IMR-90 (cell line): Measurements from ENCODE around the gene STX17. TPM values are rescaled to one million over a fixed set of nuclear protein-coding genes. Genes with fewer than 3 reads are reported as not detected.

Source experiments
- ATAC-seq: fragments of 200-7000 bp; cut with Tn5 transposase; 2 replicates; pipeline ENCODE4 v1.9.1; 2020; ENCODE audit warnings: low read depth, mild to moderate bottlenecking, moderate library complexity
- BruUV-seq: library from RNA; stranded (reverse); fragments of 400-500 nt; replicated peaks from 2 replicates; lab custom pipeline; 2021; lab: Mats Ljungman, UMichigan
- CTCF ChIA-PET: fragments of 300-600 bp; formaldehyde crosslinking; extraction: SDS; loops from one replicate; lab custom pipeline; 2021; ENCODE audit warnings: antibody characterized with exemption; lab: Yijun Ruan, JAX
- POLR2A ChIA-PET: fragments of 300-600 bp; sonication (Branson Sonifier 250); formaldehyde crosslinking; loops from one replicate; lab custom pipeline; 2022; ENCODE audit warnings: antibody characterized with exemption; ENCODE audit not compliant: unreplicated experiment; lab: Charles Lee
- DNase-seq: peaks from one replicate; pipeline ENCODE4 v3.0.0; 2013
- H2AFZ ChIP-seq: replicated peaks from 2 replicates; pipeline ENCODE3; 2013; ENCODE audit warnings: low read length, mild to moderate bottlenecking; ENCODE audit not compliant: poor library complexity
- H2AK5ac ChIP-seq: 2 replicates; pipeline ENCODE4 v1.6.1; 2013; ENCODE audit warnings: low read depth, low read length, inconsistent platforms
- H2AK9ac ChIP-seq: replicated peaks from 2 replicates; pipeline ENCODE3; 2013; ENCODE audit warnings: mild to moderate bottlenecking, low read depth, low read length, moderate library complexity; ENCODE audit not compliant: poor library complexity
- H2BK120ac ChIP-seq: 2 replicates; pipeline ENCODE4 v1.6.1; 2013; ENCODE audit warnings: low read depth, low read length, inconsistent platforms
- H2BK15ac ChIP-seq: 3 replicates; pipeline ENCODE4 v1.6.1; 2013; ENCODE audit warnings: low read depth, low read length, inconsistent platforms
- H2BK20ac ChIP-seq: 2 replicates; pipeline ENCODE4 v1.6.1; 2013; ENCODE audit warnings: low read depth, mild to moderate bottlenecking, inconsistent platforms, low read length, moderate library complexity
- H2BK5ac ChIP-seq: 2 replicates; pipeline ENCODE4 v1.6.1; 2013; ENCODE audit warnings: mild to moderate bottlenecking, low read depth, low read length, inconsistent platforms; ENCODE audit not compliant: poor library complexity, severe bottlenecking
- H3K14ac ChIP-seq: replicated peaks from 2 replicates; pipeline ENCODE4 v1.6.1; 2013; ENCODE audit warnings: low read depth, low read length, inconsistent platforms
- H3K18ac ChIP-seq: 2 replicates; pipeline ENCODE4 v1.6.1; 2013; ENCODE audit warnings: low read depth, low read length, control low read depth
- H3K23ac ChIP-seq: 2 replicates; pipeline ENCODE4 v1.6.1; 2013; ENCODE audit warnings: low read depth, low read length, inconsistent platforms
- H3K27ac ChIP-seq: 2 replicates; pipeline ENCODE4 v1.5.1; 2013; ENCODE audit warnings: mild to moderate bottlenecking, control low read depth, low read length; ENCODE audit not compliant: insufficient read depth
- H3K27me3 ChIP-seq: 2 replicates; pipeline ENCODE4 v1.6.1; 2013; ENCODE audit warnings: low read length; ENCODE audit not compliant: control insufficient read depth, insufficient read depth
- H3K36me3 ChIP-seq: 2 replicates; pipeline ENCODE4 v1.6.1; 2013; ENCODE audit warnings: low read length, mixed read lengths; ENCODE audit not compliant: control insufficient read depth, insufficient read depth
- H3K4ac ChIP-seq: 2 replicates; pipeline ENCODE4 v1.6.1; 2013; ENCODE audit warnings: low read depth, low read length, inconsistent platforms
- H3K4me1 ChIP-seq: 2 replicates; pipeline ENCODE4 v1.6.1; 2013; ENCODE audit warnings: low read length, mixed read lengths; ENCODE audit not compliant: control insufficient read depth, insufficient read depth
- H3K4me2 ChIP-seq: 2 replicates; pipeline ENCODE4 v1.6.1; 2013; ENCODE audit warnings: low read depth, mild to moderate bottlenecking, control low read depth, low read length, moderate library complexity
- H3K4me3 ChIP-seq: 2 replicates; pipeline ENCODE4 v1.5.1; 2013; ENCODE audit warnings: low read depth, mild to moderate bottlenecking, control low read depth, low read length, moderate library complexity; ENCODE audit not compliant: insufficient read depth
- H3K56ac ChIP-seq: 2 replicates; pipeline ENCODE4 v1.6.1; 2013; ENCODE audit warnings: low read length, inconsistent platforms; ENCODE audit not compliant: insufficient read depth; ENCODE audit errors: extremely low read depth
- H3K79me1 ChIP-seq, 2 experiments: 2 replicates each; pipeline ENCODE4 v1.6.1; 2013; ENCODE audit warnings: low read length in 2 of 2, inconsistent platforms in 1 of 2, low read depth in 1 of 2
- H3K9ac ChIP-seq: 2 replicates; pipeline ENCODE4 v1.6.1; 2013; ENCODE audit warnings: low read depth, low read length, control low read depth
- H3K9me1 ChIP-seq: 2 replicates; pipeline ENCODE4 v1.6.1; 2013; ENCODE audit warnings: low read length, inconsistent platforms; ENCODE audit not compliant: insufficient read depth
- H3K9me3 ChIP-seq: 2 replicates; pipeline ENCODE4 v1.6.1; 2013; ENCODE audit warnings: low read length; ENCODE audit not compliant: control insufficient read depth, insufficient read depth
- H4K20me1 ChIP-seq: 2 replicates; pipeline ENCODE4 v1.6.1; 2013; ENCODE audit warnings: low read length, inconsistent platforms; ENCODE audit not compliant: insufficient read depth
- H4K5ac ChIP-seq: 2 replicates; pipeline ENCODE4 v1.6.1; 2013; ENCODE audit warnings: mild to moderate bottlenecking, low read depth, low read length, control low read depth
- H4K8ac ChIP-seq, 2 experiments: 2 replicates each; pipeline ENCODE4 v1.6.1; 2013; ENCODE audit warnings: low read depth in 2 of 2, low read length in 2 of 2, control low read depth in 1 of 2, inconsistent platforms in 1 of 2
- H4K91ac ChIP-seq: 2 replicates; pipeline ENCODE4 v1.6.1; 2013; ENCODE audit warnings: low read depth, low read length, inconsistent platforms; ENCODE audit not compliant: insufficient read depth
- CEBPB ChIP-seq: IDR thresholded peaks from 2 replicates; pipeline ENCODE4 v1.6.1; 2012; ENCODE audit warnings: low read depth, low read length, improper control_type of control experiment
- CHD1 ChIP-seq: IDR thresholded peaks from 2 replicates; pipeline ENCODE4 v1.6.1; 2012; ENCODE audit warnings: low read depth, low read length, improper control_type of control experiment
- ELK1 ChIP-seq: fragments of 150-350 bp; IDR thresholded peaks from 2 replicates; pipeline ENCODE4 v1.6.1; 2016; ENCODE audit warnings: low read depth, mild to moderate bottlenecking, low read length, moderate library complexity, borderline replicate concordance
- FOS ChIP-seq: fragments of 150-350 bp; IDR thresholded peaks from 2 replicates; pipeline ENCODE4 v1.6.1; 2016; ENCODE audit warnings: low read depth, low read length
- MAFK ChIP-seq: IDR thresholded peaks from 2 replicates; pipeline ENCODE4 v1.6.1; 2012; ENCODE audit warnings: low read depth, low read length, improper control_type of control experiment
- MAZ ChIP-seq: IDR thresholded peaks from 2 replicates; pipeline ENCODE4 v1.6.1; 2012; ENCODE audit warnings: low read depth, mild to moderate bottlenecking, low read length, improper control_type of control experiment, moderate library complexity, borderline replicate concordance
- POLR2A ChIP-seq: IDR thresholded peaks from 2 replicates; pipeline ENCODE4 v1.6.1; 2012; ENCODE audit warnings: mild to moderate bottlenecking, low read depth, low read length
- RAD21 ChIP-seq: IDR thresholded peaks from 2 replicates; pipeline ENCODE4 v1.6.1; 2012; ENCODE audit warnings: low read length, improper control_type of control experiment
- RCOR1 ChIP-seq: IDR thresholded peaks from 2 replicates; pipeline ENCODE4 v1.6.1; 2012; ENCODE audit warnings: mild to moderate bottlenecking, low read length, improper control_type of control experiment; ENCODE audit not compliant: insufficient replicate concordance
- RFX5 ChIP-seq: IDR thresholded peaks from 2 replicates; pipeline ENCODE4 v1.8.0; 2012; ENCODE audit warnings: low read depth, mild to moderate bottlenecking, low read length, moderate library complexity
- WGBS, 2 experiments: methylation state at CpG; one replicate each; pipeline versions ENCODE4 v1.1.5 to v1.1.7; 2013; ENCODE audit warnings: missing lambda C conversion rate in 2 of 2; ENCODE audit not compliant: insufficient read length in 1 of 2; ENCODE audit errors: extremely low coverage in 2 of 2; 5-methylcytosine and 5-hydroxymethylcytosine counted together
- dilution Hi-C: fragments of 300-500 bp; cut with HindIII; formaldehyde crosslinking; loops from one replicate; pipeline ENCODE4 v1.14.3; 2018; ENCODE audit warnings: low sequenced_read_pairs; ENCODE audit not compliant: unreplicated experiment
- in situ Hi-C: fragments of 300-500 bp; cut with MboI; formaldehyde crosslinking; loops from 3 replicates; pipeline ENCODE4 v1.14.3; 2019; ENCODE audit warnings: low sequenced_read_pairs, inconsistent platforms, mixed read lengths
- intact Hi-C: fragments of 100-400 bp; cut with micrococcal nuclease; formaldehyde crosslinking; loops from 2 replicates; pipeline ENCODE4 v1.10.0; 2022
- polyA plus RNA-seq, 3 experiments: library from polyadenylated mRNA; depleted of rRNA; stranded (reverse); fragments of >200 nt; gene quantifications; 2 replicates each; pipeline ENCODE4 v1.2.3, GENCODE V29; 2012; ENCODE audit warnings: low replicate concordance in 1 of 3
- total RNA-seq: library from RNA; depleted of rRNA; stranded (reverse); fragments of >200 nt; gene quantifications from 2 replicates; pipeline ENCODE4 v1.2.3, GENCODE V29; 2012
- TF ChIP-seq, protein P1 (sequence below): conservative IDR thresholded peaks from 2 replicates; pipeline ENCODE4 v1.5.1; 2012; ENCODE audit warnings: mild to moderate bottlenecking, low read depth, low read length, improper control_type of control experiment

The STX17 gene
- total and polyA plus RNA-seq, 2 of the 4 experiments (the other 2 are of a cell fraction) = 6.2 to 11.7 TPM

GRCh38 chr9:99954819-99955218 lies 48.4 kb downstream of the STX17 start:
- H3K9me3 ChIP-seq = no peaks in the 10 kb centered on the region
- H2AK5ac ChIP-seq = no peak overlapping the region
- no peak overlapping the region for H3K4me3 ChIP-seq
- H3K79me1 ChIP-seq = no peaks in the 10 kb centered on the region; a peak in 1 of 4 replicates
- in situ Hi-C loops (no loop called here), dilution Hi-C loops (no loop called here), intact Hi-C loops (no loop called here)
- H2BK15ac ChIP-seq = no peak overlapping the region
- no TSS peak for BruUV-seq
- H2BK5ac ChIP-seq = no peak overlapping the region
- H4K20me1 ChIP-seq = no peaks in the 10 kb centered on the region
- H3K4me2 ChIP-seq = no peak overlapping the region
- no CpG with 5 or more reads among the region's 1 CpG for WGBS, 2 experiments
- H3K14ac ChIP-seq = no peak overlapping the region
- DNase-seq (no peak), ATAC-seq (no peak)
- no peak overlapping the region for H4K91ac ChIP-seq
- H3K23ac ChIP-seq = no peak overlapping the region
- no peaks in the 10 kb centered on the region for H3K27me3 ChIP-seq
- H3K4me1 ChIP-seq = no peaks in the 10 kb centered on the region
- H3K9me1 ChIP-seq = no peaks in the 10 kb centered on the region
- H2BK120ac ChIP-seq = no peak overlapping the region
- H4K8ac ChIP-seq = no peak overlapping the region
- H2AFZ ChIP-seq = no peak overlapping the region
- no peak overlapping the region for H3K9ac ChIP-seq
- ChIA-PET CTCF (no interaction called here), POLR2A (no interaction called here)
- no peak overlapping the region for H3K18ac ChIP-seq
- no peak overlapping the region for H2AK9ac ChIP-seq
- no peak overlapping the region for H3K56ac ChIP-seq
- H3K27ac ChIP-seq = no peak overlapping the region
- no peak overlapping the region for H3K4ac ChIP-seq
- H2BK20ac ChIP-seq = no peak overlapping the region
- H3K36me3 ChIP-seq = 0 out of 2 replicates have a peak, but pooled peaks cover 1% of the 10 kb centered on the region
- no peak overlapping the region for H4K5ac ChIP-seq
- TF ChIP-seq CHD1 (no peak), POLR2A (no peak), FOS (no peak), RFX5 (no peak), MAZ (no peak), CEBPB (no peak), RAD21 (no peak), RCOR1 (no peak), MAFK (no peak), ELK1 (no peak)
- TF ChIP-seq, protein P1, sequence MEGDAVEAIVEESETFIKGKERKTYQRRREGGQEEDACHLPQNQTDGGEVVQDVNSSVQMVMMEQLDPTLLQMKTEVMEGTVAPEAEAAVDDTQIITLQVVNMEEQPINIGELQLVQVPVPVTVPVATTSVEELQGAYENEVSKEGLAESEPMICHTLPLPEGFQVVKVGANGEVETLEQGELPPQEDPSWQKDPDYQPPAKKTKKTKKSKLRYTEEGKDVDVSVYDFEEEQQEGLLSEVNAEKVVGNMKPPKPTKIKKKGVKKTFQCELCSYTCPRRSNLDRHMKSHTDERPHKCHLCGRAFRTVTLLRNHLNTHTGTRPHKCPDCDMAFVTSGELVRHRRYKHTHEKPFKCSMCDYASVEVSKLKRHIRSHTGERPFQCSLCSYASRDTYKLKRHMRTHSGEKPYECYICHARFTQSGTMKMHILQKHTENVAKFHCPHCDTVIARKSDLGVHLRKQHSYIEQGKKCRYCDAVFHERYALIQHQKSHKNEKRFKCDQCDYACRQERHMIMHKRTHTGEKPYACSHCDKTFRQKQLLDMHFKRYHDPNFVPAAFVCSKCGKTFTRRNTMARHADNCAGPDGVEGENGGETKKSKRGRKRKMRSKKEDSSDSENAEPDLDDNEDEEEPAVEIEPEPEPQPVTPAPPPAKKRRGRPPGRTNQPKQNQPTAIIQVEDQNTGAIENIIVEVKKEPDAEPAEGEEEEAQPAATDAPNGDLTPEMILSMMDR = no peak
